Activated CD8-positive, alpha-beta T cell treated with anti-CD3 and anti-CD28 coated beads, Interleukin-2, amount 10 ng/mL, durations not matched to agents 7 days and 5 days (primary cell): Measurements from ENCODE around the gene CCDC91. TPM values are rescaled to one million over a fixed set of nuclear protein-coding genes. Genes with fewer than 3 reads are reported as not detected.

Experiments used
- ATAC-seq: fragments of 150-1000 bp; cut with Tn5 transposase; one replicate; pipeline ENCODE4 v1.10.0; 2021; ENCODE audit warnings: moderate library complexity
- CTCF ChIA-PET: fragments of 350-600 bp; sonication (Branson Sonifier 250); formaldehyde crosslinking; loops from one replicate; lab custom pipeline; 2021; ENCODE audit warnings: antibody characterized with exemption; lab: Charles Lee
- POLR2A ChIA-PET: fragments of 350-600 bp; sonication (Branson Sonifier 250); formaldehyde crosslinking; loops from one replicate; lab custom pipeline; 2021; ENCODE audit warnings: antibody characterized with exemption; lab: Charles Lee
- DNase-seq: peaks from one replicate; pipeline ENCODE4 v3.0.0-alpha.2; 2020
- H3K27ac Mint-ChIP-seq: one replicate; pipeline ENCODE4 v1.8.0; 2021; ENCODE audit warnings: mild to moderate bottlenecking, mixed read lengths
- H3K27me3 Mint-ChIP-seq: one replicate; pipeline ENCODE4 v1.8.0; 2021; ENCODE audit warnings: low read depth, mixed read lengths
- H3K36me3 Mint-ChIP-seq: one replicate; pipeline ENCODE4 v1.8.0; 2021; ENCODE audit warnings: low read depth, mixed read lengths
- H3K4me1 Mint-ChIP-seq: one replicate; pipeline ENCODE4 v1.8.0; 2021; ENCODE audit warnings: low read depth, mixed read lengths
- H3K4me3 Mint-ChIP-seq: one replicate; pipeline ENCODE4 v1.8.0; 2021; ENCODE audit warnings: mild to moderate bottlenecking, mixed read lengths
- H3K9me3 Mint-ChIP-seq: one replicate; pipeline ENCODE4 v1.8.0; 2022; ENCODE audit warnings: mixed read lengths; ENCODE audit not compliant: insufficient read depth
- total RNA-seq, 2 experiments: library from RNA; stranded (reverse); gene quantifications; one replicate each; pipeline ENCODE4 v1.2.3, GENCODE V29; 2021

CCDC91 gene
- total RNA-seq, 2 experiments from 2014 or later, result 18.4 to 23.4 TPM

- CTCF ChIA-PET, result no interaction called here
- peaks cover 7% of the 10 kb centered on the region for H3K9me3 Mint-ChIP-seq
- H3K4me1 Mint-ChIP-seq, result peaks cover 9% of the 10 kb centered on the region
Measured at GRCh38 chr12:28235985-28236384, 45.7 kb downstream of the CCDC91 start.

GRCh38 chr12:28237423-28237822 is 47.2 kb downstream of the CCDC91 start:
- peaks cover 10% of the 10 kb centered on the region for H3K9me3 Mint-ChIP-seq

More at GRCh38 chr12:28235985-28236384, 45.7 kb downstream of the CCDC91 start:
- peaks cover 3% of the 10 kb centered on the region for H3K36me3 Mint-ChIP-seq
- no peak for ATAC-seq
- no peaks in the 10 kb centered on the region for H3K27me3 Mint-ChIP-seq
- DNase-seq, result no peak
- no peak overlapping the region for H3K4me3 Mint-ChIP-seq
- H3K27ac Mint-ChIP-seq, result no peak overlapping the region
- POLR2A ChIA-PET, result interaction anchor here (0.7 kb wide), 1 partner anchor 45 kb away, joined by 3 read pairs; no protein-coding TSS in a partner anchor

GRCh38 chr12:28239918-28240317 is 49.7 kb downstream of the CCDC91 start:
- peaks cover 6% of the 10 kb centered on the region for H3K4me1 Mint-ChIP-seq
- no peaks in the 10 kb centered on the region for H3K36me3 Mint-ChIP-seq
- ChIA-PET CTCF (no interaction called here), POLR2A (interaction anchor here (1.0 kb wide), 1 partner anchor 49 kb away, joined by 3 read pairs; no protein-coding TSS in a partner anchor)
- DNase-seq, result no peak
- H3K9me3 Mint-ChIP-seq, result peaks cover 11% of the 10 kb centered on the region
- no peak for ATAC-seq
- H3K27me3 Mint-ChIP-seq, result no peaks in the 10 kb centered on the region
- H3K27ac Mint-ChIP-seq, result no peak overlapping the region
- H3K4me3 Mint-ChIP-seq, result no peak overlapping the region

More at GRCh38 chr12:28237423-28237822, 47.2 kb downstream of the CCDC91 start:
- Mint-ChIP-seq H3K4me1 (peaks cover 9% of the 10 kb centered on the region), H3K36me3 (no peaks in the 10 kb centered on the region), H3K27me3 (no peaks in the 10 kb centered on the region), H3K27ac (no peak overlapping the region), H3K4me3 (no peak overlapping the region)
- ATAC-seq (no peak), DNase-seq (no peak)
- ChIA-PET POLR2A (no interaction called here), CTCF (no interaction called here)

GRCh38 chr12:28240853-28241252 is 50.6 kb downstream of the CCDC91 start:
- POLR2A ChIA-PET, result no interaction called here
- CTCF ChIA-PET, result interaction anchor here (0.6 kb wide), 1 partner anchor 8 kb away, joined by 3 read pairs; no protein-coding TSS in a partner anchor

GRCh38 chr12:28242129-28242495 is 51.9 kb downstream of the CCDC91 start:
- ChIA-PET POLR2A (no interaction called here), CTCF (no interaction called here)
- no peaks in the 10 kb centered on the region for H3K36me3 Mint-ChIP-seq
- no peak overlapping the region for H3K27ac Mint-ChIP-seq
- no peak for DNase-seq
- peaks cover 11% of the 10 kb centered on the region for H3K9me3 Mint-ChIP-seq
- ATAC-seq, result no peak
- no peak overlapping the region for H3K4me3 Mint-ChIP-seq
- no peaks in the 10 kb centered on the region for H3K4me1 Mint-ChIP-seq
- no peaks in the 10 kb centered on the region for H3K27me3 Mint-ChIP-seq

More at GRCh38 chr12:28240853-28241252, 50.6 kb downstream of the CCDC91 start:
- no peak overlapping the region for H3K27ac Mint-ChIP-seq
- no peaks in the 10 kb centered on the region for H3K4me1 Mint-ChIP-seq
- H3K4me3 Mint-ChIP-seq, result no peak overlapping the region
- ATAC-seq, result no peak
- DNase-seq, result no peak
- H3K9me3 Mint-ChIP-seq, result peaks cover 11% of the 10 kb centered on the region
- no peaks in the 10 kb centered on the region for H3K27me3 Mint-ChIP-seq
- no peaks in the 10 kb centered on the region for H3K36me3 Mint-ChIP-seq

GRCh38 chr12:28242496-28243309 is 52.4 kb downstream of the CCDC91 start:
- CTCF ChIA-PET, result no interaction called here
- H3K9me3 Mint-ChIP-seq, result peaks cover 11% of the 10 kb centered on the region
- POLR2A ChIA-PET, result no interaction called here
- no peak for DNase-seq
- H3K27me3 Mint-ChIP-seq, result no peaks in the 10 kb centered on the region
- no peaks in the 10 kb centered on the region for H3K4me1 Mint-ChIP-seq
- no peak overlapping the region for H3K4me3 Mint-ChIP-seq
- no peak overlapping the region for H3K27ac Mint-ChIP-seq
- no peaks in the 10 kb centered on the region for H3K36me3 Mint-ChIP-seq
- no peak for ATAC-seq

GRCh38 chr12:28243310-28243633 is 53.0 kb downstream of the CCDC91 start:
- Mint-ChIP-seq H3K4me3 (no peak overlapping the region), H3K36me3 (no peaks in the 10 kb centered on the region), H3K9me3 (peaks cover 11% of the 10 kb centered on the region), H3K4me1 (peaks cover 5% of the 10 kb centered on the region), H3K27ac (no peak overlapping the region), H3K27me3 (no peaks in the 10 kb centered on the region)
- POLR2A ChIA-PET, result no interaction called here
- ATAC-seq, result no peak
- DNase-seq, result no peak
- CTCF ChIA-PET, result no interaction called here

GRCh38 chr12:28247806-28248205 is 57.5 kb downstream of the CCDC91 start:
- POLR2A ChIA-PET, result no interaction called here
- H3K27ac Mint-ChIP-seq, result no peak overlapping the region
- DNase-seq (no peak), ATAC-seq (no peak)
- H3K27me3 Mint-ChIP-seq, result no peaks in the 10 kb centered on the region
- H3K4me1 Mint-ChIP-seq, result peaks cover 27% of the 10 kb centered on the region
- CTCF ChIA-PET, result interaction anchor here (1.1 kb wide), 1 partner anchor 26 kb away, joined by 3 read pairs; no protein-coding TSS in a partner anchor
- no peak overlapping the region for H3K4me3 Mint-ChIP-seq
- no peaks in the 10 kb centered on the region for H3K9me3 Mint-ChIP-seq
- no peaks in the 10 kb centered on the region for H3K36me3 Mint-ChIP-seq

GRCh38 chr12:28248555-28249145 is 58.4 kb downstream of the CCDC91 start:
- Mint-ChIP-seq H3K9me3 (no peaks in the 10 kb centered on the region), H3K4me1 (peaks cover 35% of the 10 kb centered on the region), H3K36me3 (no peaks in the 10 kb centered on the region), H3K27me3 (no peaks in the 10 kb centered on the region), H3K27ac (no peak overlapping the region), H3K4me3 (no peak overlapping the region)
- ChIA-PET CTCF (interaction anchor here (0.7 to 1.9 kb wide), 3 partner anchors 8 to 57 kb away, joined by 3 to 5 read pairs (median 3); no protein-coding TSS in a partner anchor), POLR2A (interaction anchor here (0.7 kb wide), 1 partner anchor 718 kb away, joined by 3 read pairs; no protein-coding TSS in a partner anchor)
- ATAC-seq (no peak), DNase-seq (no peak)

- H3K27me3 Mint-ChIP-seq, result no peaks in the 10 kb centered on the region
- ATAC-seq (peak; percentile 92), DNase-seq (peak; percentile 22)
- H3K4me1 Mint-ChIP-seq, result peaks cover 34% of the 10 kb centered on the region
- H3K27ac Mint-ChIP-seq, result peak overlapping the region; percentile 56
- H3K4me3 Mint-ChIP-seq, result peak overlapping the region; percentile 37
- no peaks in the 10 kb centered on the region for H3K9me3 Mint-ChIP-seq
- ChIA-PET POLR2A (interaction anchor here (0.5 to 1.4 kb wide), 3 partner anchors 15 to 62 kb away, joined by 3 to 6 read pairs (median 3); partner anchors contain the start of gene CCDC91), CTCF (interaction anchor here (1.0 kb wide), 1 partner anchor 14 kb away, joined by 3 read pairs; no protein-coding TSS in a partner anchor)
- peaks cover 3% of the 10 kb centered on the region for H3K36me3 Mint-ChIP-seq
Measured at GRCh38 chr12:28253161-28253641, 62.9 kb downstream of the CCDC91 start.

GRCh38 chr12:28257411-28257810 is 67.2 kb downstream of the CCDC91 start:
- Mint-ChIP-seq H3K4me3 (no peak overlapping the region), H3K27ac (no peak overlapping the region), H3K4me1 (peaks cover 15% of the 10 kb centered on the region), H3K27me3 (no peaks in the 10 kb centered on the region), H3K9me3 (no peaks in the 10 kb centered on the region), H3K36me3 (peaks cover 8% of the 10 kb centered on the region)
- no peak for DNase-seq
- ChIA-PET POLR2A (no interaction called here), CTCF (no interaction called here)
- ATAC-seq, result no peak

- peaks cover 8% of the 10 kb centered on the region for H3K36me3 Mint-ChIP-seq
- CTCF ChIA-PET, result no interaction called here
- ATAC-seq (no peak), DNase-seq (no peak)
- no peaks in the 10 kb centered on the region for H3K9me3 Mint-ChIP-seq
- POLR2A ChIA-PET, result no interaction called here
- H3K4me1 Mint-ChIP-seq, result no peaks in the 10 kb centered on the region
- no peaks in the 10 kb centered on the region for H3K27me3 Mint-ChIP-seq
- H3K4me3 Mint-ChIP-seq, result no peak overlapping the region
- no peak overlapping the region for H3K27ac Mint-ChIP-seq
Measured at GRCh38 chr12:28258998-28259397, 68.7 kb downstream of the CCDC91 start.
